Measurements from ENCODE around the gene ITGA2. TPM values are rescaled to one million over a fixed set of nuclear protein-coding genes. Genes with fewer than 3 reads are reported as not detected.

Gene ITGA2
- total RNA-seq, 1 experiment from 2014 or later: 13.6 TPM

GRCh38 chr5:53087171-53087570 is 98.0 kb downstream of the ITGA2 start:
- no peaks in the 10 kb centered on the region for H3K4me1 Mint-ChIP-seq (ENCODE audit: low read depth, unreplicated experiment)
- DNase-seq: no peak
- no TSS peak for BruUV-seq (replicated peaks)
- H3K36me3 ChIP-seq (ENCODE audit: control insufficient read depth, insufficient read depth, low read length): no peaks in the 10 kb centered on the region
- POLR2A ChIA-PET: no interaction called here
- H3K27ac Mint-ChIP-seq (ENCODE audit: unreplicated experiment): no peak overlapping the region
- no peak overlapping the region for H3K4me3 Mint-ChIP-seq (ENCODE audit: unreplicated experiment)
- intact Hi-C loops (cut with micrococcal nuclease; ENCODE audit: unreplicated experiment): no loop called here
- H3K27me3 Mint-ChIP-seq (ENCODE audit: insufficient read depth, unreplicated experiment): no peaks in the 10 kb centered on the region
- H3K36me3 Mint-ChIP-seq (ENCODE audit: insufficient read depth, unreplicated experiment): peaks cover 31% of the 10 kb centered on the region
- H3K9me3 Mint-ChIP-seq (ENCODE audit: unreplicated experiment): no peaks in the 10 kb centered on the region
- CTCF ChIA-PET: no interaction called here
- TF ChIP-seq CTCF (IDR thresholded peaks at IDR 0.05; ENCODE audit: insufficient read depth in 1 of 2, low read depth in 1 of 2, low read length in 1 of 2, severe bottlenecking in 1 of 2, unreplicated experiment in 1 of 2): no peak
- H3K4me1 ChIP-seq: no peaks in the 10 kb centered on the region
- H3K27me3 ChIP-seq (replicated peaks; ENCODE audit: control insufficient read depth, insufficient read depth, low read length): no peaks in the 10 kb centered on the region
- no peaks in the 10 kb centered on the region for H3K9me3 ChIP-seq
- H3K4me3 ChIP-seq (ENCODE audit: low read depth, low read length): no peak overlapping the region

GRCh38 chr5:53087621-53088121 is 98.5 kb downstream of the ITGA2 start:
- Mint-ChIP-seq H3K4me1 (ENCODE audit: low read depth, unreplicated experiment) (no peaks in the 10 kb centered on the region), H3K27me3 (ENCODE audit: insufficient read depth, unreplicated experiment) (no peaks in the 10 kb centered on the region), H3K4me3 (ENCODE audit: unreplicated experiment) (no peak overlapping the region), H3K9me3 (ENCODE audit: unreplicated experiment) (no peaks in the 10 kb centered on the region), H3K36me3 (ENCODE audit: insufficient read depth, unreplicated experiment) (peaks cover 31% of the 10 kb centered on the region), H3K27ac (ENCODE audit: unreplicated experiment) (no peak overlapping the region)
- Histone ChIP-seq H3K9me3 (no peaks in the 10 kb centered on the region), H3K4me3 (ENCODE audit: low read depth, low read length) (no peak overlapping the region), H3K36me3 (ENCODE audit: control insufficient read depth, insufficient read depth, low read length) (no peaks in the 10 kb centered on the region), H3K4me1 (no peaks in the 10 kb centered on the region), H3K27me3 (replicated peaks; ENCODE audit: control insufficient read depth, insufficient read depth, low read length) (no peaks in the 10 kb centered on the region)
- intact Hi-C loops (cut with micrococcal nuclease; ENCODE audit: unreplicated experiment): no loop called here
- BruUV-seq (replicated peaks): no TSS peak
- POLR2A ChIA-PET: no interaction called here
- DNase-seq: no peak
- TF ChIP-seq CTCF (IDR thresholded peaks at IDR 0.05; ENCODE audit: insufficient read depth in 1 of 2, low read depth in 1 of 2, low read length in 1 of 2, severe bottlenecking in 1 of 2, unreplicated experiment in 1 of 2): no peak
- CTCF ChIA-PET: no interaction called here

GRCh38 chr5:53089481-53089991 is 100.4 kb downstream of the ITGA2 start:
- no peak for TF ChIP-seq CTCF (IDR thresholded peaks at IDR 0.05; ENCODE audit: insufficient read depth in 1 of 2, low read depth in 1 of 2, low read length in 1 of 2, severe bottlenecking in 1 of 2, unreplicated experiment in 1 of 2)
- H3K27ac Mint-ChIP-seq (ENCODE audit: unreplicated experiment): no peak overlapping the region
- POLR2A ChIA-PET: interaction anchor here (1.4 kb wide), 1 partner anchor 20 kb away, joined by 4 read pairs; the partner anchor contains the start of gene MOCS2
- no peaks in the 10 kb centered on the region for H3K9me3 Mint-ChIP-seq (ENCODE audit: unreplicated experiment)
- CTCF ChIA-PET: no interaction called here
- no peaks in the 10 kb centered on the region for H3K4me1 ChIP-seq
- no peak for DNase-seq
- intact Hi-C loops (cut with micrococcal nuclease; ENCODE audit: unreplicated experiment): no loop called here
- H3K4me1 Mint-ChIP-seq (ENCODE audit: low read depth, unreplicated experiment): no peaks in the 10 kb centered on the region
- H3K4me3 Mint-ChIP-seq (ENCODE audit: unreplicated experiment): no peak overlapping the region
- no peaks in the 10 kb centered on the region for H3K36me3 ChIP-seq (ENCODE audit: control insufficient read depth, insufficient read depth, low read length)
- peaks cover 18% of the 10 kb centered on the region for H3K36me3 Mint-ChIP-seq (ENCODE audit: insufficient read depth, unreplicated experiment)
- no peaks in the 10 kb centered on the region for H3K9me3 ChIP-seq
- no peaks in the 10 kb centered on the region for H3K27me3 Mint-ChIP-seq (ENCODE audit: insufficient read depth, unreplicated experiment)
- H3K4me3 ChIP-seq (ENCODE audit: low read depth, low read length): no peak overlapping the region
- no TSS peak for BruUV-seq (replicated peaks)
- no peaks in the 10 kb centered on the region for H3K27me3 ChIP-seq (replicated peaks; ENCODE audit: control insufficient read depth, insufficient read depth, low read length)

Measured in Caco-2 (cell line).